Measurements from ENCODE around the gene S100A8.

The S100A8 gene

GRCh38 chr1:153389973-153390879, 647 bp downstream of the S100A8 start:
- no peak for DNase-seq

GRCh38 chr1:153389401-153389800, 1.5 kb downstream of the S100A8 start:
- no peak for DNase-seq

GRCh38 chr1:153387785-153388184, 3.1 kb downstream of the S100A8 start:
- no peak for DNase-seq

- no peak for DNase-seq
Observed at GRCh38 chr1:153387001-153387400, 3.9 kb downstream of the S100A8 start.

GRCh38 chr1:153386500-153386901, 4.4 kb downstream of the S100A8 start:
- DNase-seq: no peak

- DNase-seq: no peak
Observed at GRCh38 chr1:153384958-153385580, 5.8 kb downstream of the S100A8 start.

GRCh38 chr1:153380711-153381110, 10.2 kb downstream of the S100A8 start:
- DNase-seq: no peak

- no peak for DNase-seq
Observed at GRCh38 chr1:153379591-153379990, 11.3 kb downstream of the S100A8 start.

GRCh38 chr1:153375511-153375910, 15.4 kb downstream of the S100A8 start, which contains the start of gene S100A12:
Gene S100A12, minus strand, starts transcription at chr1:153375621. Its CDS starts 1,029 bp downstream, at chr1:153374592.
- DNase-seq: no peak

GRCh38 chr1:153374071-153374470, 16.8 kb downstream of the S100A8 start:
- no peak for DNase-seq

- no peak for DNase-seq
Observed at GRCh38 chr1:153372571-153372970, 18.3 kb downstream of the S100A8 start.

- no peak for DNase-seq
Observed at GRCh38 chr1:153371231-153371630, 19.6 kb downstream of the S100A8 start.

- no peak for DNase-seq
Observed at GRCh38 chr1:153370146-153370545, 20.7 kb downstream of the S100A8 start.

- no peak for DNase-seq
Observed at GRCh38 chr1:153368495-153368894, 22.4 kb downstream of the S100A8 start.

GRCh38 chr1:153367090-153367489, 23.8 kb downstream of the S100A8 start:
- DNase-seq: no peak

- no peak for DNase-seq
Observed at GRCh38 chr1:153366261-153366660, 24.6 kb downstream of the S100A8 start.

- DNase-seq: no peak
Observed at GRCh38 chr1:153365696-153366095, 25.2 kb downstream of the S100A8 start.

- DNase-seq: no peak
Observed at GRCh38 chr1:153364766-153365666, 25.9 kb downstream of the S100A8 start.

GRCh38 chr1:153364156-153364555, 26.7 kb downstream of the S100A8 start:
- DNase-seq: no peak

- DNase-seq: no peak
Observed at GRCh38 chr1:153363641-153364040, 27.2 kb downstream of the S100A8 start.

- no peak for DNase-seq
Observed at GRCh38 chr1:153362187-153362775, 28.6 kb downstream of the S100A8 start.

- DNase-seq: no peak
Observed at GRCh38 chr1:153361480-153362109, 29.3 kb downstream of the S100A8 start.

All from activated gamma-delta T cell treated with Interleukin-2 at 50 U/mL for 16 hours (primary cell).